ENCODE measurements around the gene ZNF33B. TPM values are rescaled to one million over a fixed set of nuclear protein-coding genes. Genes with fewer than 3 reads are reported as not detected.
A peak's percentile ranks its signal among the peaks of the same experiment; 100 is the strongest.
"Not testable (repeated sequence)": the region's sequence is repeated elsewhere in the genome, so short reads cannot be mapped to it uniquely, and the experiment has no call there.

The ZNF33B gene
- total RNA-seq, 1 donor from 2014 or later, result 16.3 TPM

DNA sequence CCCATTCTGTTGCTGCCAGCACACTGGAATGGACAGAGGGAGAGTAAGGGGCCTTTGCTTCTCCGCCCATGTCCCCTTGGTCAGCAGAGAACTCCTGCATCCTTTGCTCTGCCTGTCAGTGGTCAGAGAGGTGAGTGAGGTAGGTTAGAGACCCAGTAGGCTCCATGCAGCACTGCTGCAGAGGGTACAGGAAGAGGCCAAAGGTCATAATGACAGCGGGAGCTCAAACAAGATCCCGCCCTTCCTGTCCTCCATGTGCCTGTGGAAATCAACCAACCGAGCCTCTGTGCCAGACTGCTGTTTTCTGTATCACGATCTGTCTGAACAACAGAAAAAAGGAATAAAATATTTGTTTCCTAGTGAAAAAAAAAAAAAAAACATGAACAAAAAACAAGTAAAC lies 81.4 kb downstream of the ZNF33B start:
- DNase-seq, result no peak
- H3K9me3 ChIP-seq (replicated peaks), result no peaks in the 10 kb centered on the region
- TF ChIP-seq, protein P1, sequence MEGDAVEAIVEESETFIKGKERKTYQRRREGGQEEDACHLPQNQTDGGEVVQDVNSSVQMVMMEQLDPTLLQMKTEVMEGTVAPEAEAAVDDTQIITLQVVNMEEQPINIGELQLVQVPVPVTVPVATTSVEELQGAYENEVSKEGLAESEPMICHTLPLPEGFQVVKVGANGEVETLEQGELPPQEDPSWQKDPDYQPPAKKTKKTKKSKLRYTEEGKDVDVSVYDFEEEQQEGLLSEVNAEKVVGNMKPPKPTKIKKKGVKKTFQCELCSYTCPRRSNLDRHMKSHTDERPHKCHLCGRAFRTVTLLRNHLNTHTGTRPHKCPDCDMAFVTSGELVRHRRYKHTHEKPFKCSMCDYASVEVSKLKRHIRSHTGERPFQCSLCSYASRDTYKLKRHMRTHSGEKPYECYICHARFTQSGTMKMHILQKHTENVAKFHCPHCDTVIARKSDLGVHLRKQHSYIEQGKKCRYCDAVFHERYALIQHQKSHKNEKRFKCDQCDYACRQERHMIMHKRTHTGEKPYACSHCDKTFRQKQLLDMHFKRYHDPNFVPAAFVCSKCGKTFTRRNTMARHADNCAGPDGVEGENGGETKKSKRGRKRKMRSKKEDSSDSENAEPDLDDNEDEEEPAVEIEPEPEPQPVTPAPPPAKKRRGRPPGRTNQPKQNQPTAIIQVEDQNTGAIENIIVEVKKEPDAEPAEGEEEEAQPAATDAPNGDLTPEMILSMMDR (IDR thresholded peaks at IDR 0.05; ENCODE audit: borderline replicate concordance), result no peak
- intact Hi-C loops (cut with micrococcal nuclease), result no loop called here
- H3K36me3 ChIP-seq, result no peaks in the 10 kb centered on the region
- H3K27me3 ChIP-seq (ENCODE audit: low read depth), result peaks cover 5% of the 10 kb centered on the region
- H3K4me3 ChIP-seq, result no peak overlapping the region
- H3K27ac ChIP-seq (replicated peaks), result no peak overlapping the region
- H3K4me1 ChIP-seq, result peaks cover 15% of the 10 kb centered on the region

DNA sequence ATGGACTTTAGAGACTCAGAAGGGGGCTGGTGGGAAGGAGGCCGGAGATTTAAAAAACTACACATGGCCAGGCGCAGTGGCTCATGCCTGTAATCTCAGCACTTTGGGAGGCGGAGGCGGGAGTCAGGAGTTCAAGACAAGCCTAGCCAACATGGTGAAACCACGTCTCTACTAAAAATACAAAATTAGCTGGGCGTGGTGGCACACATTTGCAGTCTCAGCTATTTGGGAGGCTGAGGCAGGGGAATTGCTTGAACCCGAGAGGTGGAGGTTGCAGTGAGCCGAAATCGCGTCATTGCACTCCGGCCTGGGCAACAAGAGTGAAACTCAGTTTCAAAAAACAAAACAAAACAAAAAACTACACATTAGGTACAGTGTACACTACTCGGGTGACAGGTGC lies 84.8 kb downstream of the ZNF33B start:
- Histone ChIP-seq H3K4me1 (peaks cover 30% of the 10 kb centered on the region), H3K4me3 (peak overlapping the region; percentile 81), H3K27ac (replicated peaks) (peak overlapping the region; percentile 76)

DNA sequence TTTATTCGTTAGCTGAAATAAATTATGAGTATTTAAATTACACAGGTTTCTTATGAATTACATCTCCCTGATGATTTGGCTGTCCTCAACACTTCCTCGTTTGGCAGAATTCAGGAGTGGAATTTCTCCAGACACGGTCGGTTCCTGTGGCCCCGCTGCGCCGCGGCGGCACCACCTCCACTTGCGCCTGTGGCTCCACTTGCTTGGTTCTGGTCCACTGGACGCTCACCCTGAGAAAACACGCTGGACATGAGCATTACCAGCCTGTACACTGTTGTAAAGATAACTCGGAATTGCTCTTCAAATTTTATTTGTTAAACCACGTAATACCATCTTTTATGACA lies 85.3 kb downstream of the ZNF33B start:
- Histone ChIP-seq H3K27me3 (ENCODE audit: low read depth) (no peaks in the 10 kb centered on the region), H3K4me1 (peaks cover 30% of the 10 kb centered on the region), H3K9me3 (replicated peaks) (no peaks in the 10 kb centered on the region), H3K4me3 (peak overlapping the region; percentile 81), H3K36me3 (peaks cover 8% of the 10 kb centered on the region), H3K27ac (replicated peaks) (peak overlapping the region; percentile 76)
- intact Hi-C loops (cut with micrococcal nuclease), result no loop called here
- peak; percentile 23 for DNase-seq
- TF ChIP-seq, protein P1 (IDR thresholded peaks at IDR 0.05; ENCODE audit: borderline replicate concordance), result no peak

More for the DNA sequence above, 84.8 kb downstream of the ZNF33B start:
- H3K27me3 ChIP-seq (ENCODE audit: low read depth); H3K9me3 ChIP-seq (replicated peaks); DNase-seq; H3K36me3 ChIP-seq; intact Hi-C loops (cut with micrococcal nuclease): not testable (repeated sequence)

GRCh38 chr10:42552188-42553063 lies 85.9 kb downstream of the ZNF33B start:
- H3K27ac ChIP-seq (replicated peaks), result peak overlapping the region; percentile 76
- H3K9me3 ChIP-seq (replicated peaks), result peaks cover 2% of the 10 kb centered on the region
- no peaks in the 10 kb centered on the region for H3K27me3 ChIP-seq (ENCODE audit: low read depth)
- peak overlapping the region; percentile 81 for H3K4me3 ChIP-seq
- peaks cover 8% of the 10 kb centered on the region for H3K36me3 ChIP-seq
- peak; percentile 95 for DNase-seq
- TF ChIP-seq, protein P1 (IDR thresholded peaks at IDR 0.05; ENCODE audit: borderline replicate concordance), result no peak
- peaks cover 30% of the 10 kb centered on the region for H3K4me1 ChIP-seq
- intact Hi-C loops (cut with micrococcal nuclease), result no loop called here

DNA sequence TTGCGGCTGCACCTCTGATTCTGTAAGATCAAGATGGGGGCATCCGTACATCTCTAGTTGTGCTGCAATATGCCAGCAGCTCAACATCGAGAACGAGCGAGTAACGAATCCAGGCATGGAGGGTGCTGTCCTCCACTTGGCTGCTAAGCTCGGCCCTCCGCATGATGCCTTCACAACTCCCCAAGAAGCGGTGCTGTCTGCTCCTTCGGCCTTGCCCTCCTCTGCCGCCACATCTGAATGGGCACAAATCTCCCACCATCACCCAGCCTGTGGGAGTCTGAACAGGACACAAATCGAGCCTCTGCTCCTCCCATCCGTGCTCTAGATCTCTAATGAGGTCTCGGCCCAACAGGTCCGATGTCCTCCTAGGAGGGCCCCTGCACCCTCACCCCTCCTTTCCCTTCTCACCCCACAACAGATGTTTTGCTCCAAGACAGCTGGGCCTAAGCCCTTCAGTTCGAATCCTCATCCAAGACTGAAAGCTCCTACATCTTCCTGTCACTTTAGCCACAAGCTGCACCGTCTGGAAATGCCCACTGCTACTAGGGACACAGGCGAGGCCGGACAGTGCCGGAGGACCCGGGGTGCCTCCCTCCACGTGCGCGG lies 86.7 kb downstream of the ZNF33B start:
- no peak for DNase-seq
- Histone ChIP-seq H3K4me3 (peak overlapping the region; percentile 81), H3K36me3 (peaks cover 8% of the 10 kb centered on the region), H3K4me1 (peaks cover 30% of the 10 kb centered on the region), H3K9me3 (replicated peaks) (peaks cover 10% of the 10 kb centered on the region), H3K27ac (replicated peaks) (peak overlapping the region; percentile 76), H3K27me3 (ENCODE audit: low read depth) (no peaks in the 10 kb centered on the region)
- intact Hi-C loops (cut with micrococcal nuclease), result no loop called here
- TF ChIP-seq, protein P1 (IDR thresholded peaks at IDR 0.05; ENCODE audit: borderline replicate concordance), result no peak

DNA sequence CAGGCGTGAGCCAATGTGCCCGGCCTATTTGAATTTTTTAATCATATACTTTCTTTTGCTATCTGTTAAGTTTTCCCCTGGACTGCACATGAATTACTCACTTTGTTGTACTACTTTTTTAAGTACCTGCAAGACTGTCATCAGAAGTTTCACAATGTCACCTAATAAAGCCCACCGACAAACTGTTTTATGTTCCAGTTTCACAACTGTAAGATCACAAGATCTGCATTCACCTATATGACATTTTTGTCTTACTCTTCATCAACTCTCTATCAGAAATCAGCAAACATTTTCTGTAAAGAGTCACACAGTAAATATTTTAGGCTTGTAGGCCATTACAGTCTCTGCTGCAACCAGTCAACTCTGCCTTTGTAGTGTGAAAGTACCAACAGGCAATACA lies 88.5 kb downstream of the ZNF33B start:
- Histone ChIP-seq H3K36me3 (peaks cover 12% of the 10 kb centered on the region), H3K9me3 (replicated peaks) (peaks cover 27% of the 10 kb centered on the region), H3K4me1 (peaks cover 30% of the 10 kb centered on the region), H3K27ac (replicated peaks) (no peak overlapping the region), H3K27me3 (ENCODE audit: low read depth) (no peaks in the 10 kb centered on the region), H3K4me3 (no peak overlapping the region)
- no peak for DNase-seq
- intact Hi-C loops (cut with micrococcal nuclease), result no loop called here
- TF ChIP-seq, protein P1 (IDR thresholded peaks at IDR 0.05; ENCODE audit: borderline replicate concordance), result no peak

Measured in left ventricle myocardium inferior (tissue), 1 donor.